Hepatic stellate cell (primary cell): ENCODE measurements around the gene GCFC2.
"Not testable (repeated sequence)": the region's sequence is repeated elsewhere in the genome, so short reads cannot be mapped to it uniquely, and the experiment has no call there.

Source experiments
- DNase-seq: peaks from one replicate; pipeline ENCODE4 v3.0.0; 2011; ENCODE audit warnings: low spot score

GCFC2 gene

DNA sequence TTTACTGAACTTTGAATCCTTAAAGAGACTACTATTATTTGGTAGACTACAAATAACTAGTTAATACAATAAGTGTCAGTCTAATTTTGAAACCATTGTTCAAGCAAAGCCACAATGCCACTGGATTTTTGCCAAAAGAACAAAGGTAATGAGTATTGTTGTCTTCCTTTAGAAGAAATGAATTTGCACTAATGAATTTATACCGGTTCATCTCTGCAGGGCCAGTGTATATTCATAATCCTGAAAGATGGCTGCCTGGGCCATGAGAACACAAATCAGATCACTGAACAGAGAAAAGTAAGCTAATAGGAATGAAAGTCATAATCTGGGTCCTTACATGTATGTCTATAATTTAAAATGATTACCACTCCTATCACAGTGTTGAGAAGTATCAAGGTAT, 31.2 kb downstream of the GCFC2 start:
- no peak for DNase-seq

DNA sequence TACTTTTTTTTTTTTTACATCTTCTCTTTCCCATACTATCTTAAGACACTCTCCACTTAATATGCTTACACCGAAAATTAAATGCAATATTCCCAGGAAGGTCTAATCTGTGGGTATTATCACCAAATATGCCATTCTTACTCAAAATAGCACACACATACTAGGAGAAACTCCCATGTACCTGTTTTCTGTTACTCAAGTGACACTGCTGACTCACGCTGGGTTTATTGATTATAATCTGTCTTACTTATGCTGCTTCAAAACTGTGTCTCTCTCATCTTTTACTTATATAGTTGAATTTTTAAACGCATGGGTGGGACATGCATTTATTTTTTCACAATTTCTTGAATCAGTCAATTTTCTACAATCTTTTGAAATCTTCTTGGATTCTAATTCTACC, 34.3 kb downstream of the GCFC2 start:
- DNase-seq, result no peak

DNA sequence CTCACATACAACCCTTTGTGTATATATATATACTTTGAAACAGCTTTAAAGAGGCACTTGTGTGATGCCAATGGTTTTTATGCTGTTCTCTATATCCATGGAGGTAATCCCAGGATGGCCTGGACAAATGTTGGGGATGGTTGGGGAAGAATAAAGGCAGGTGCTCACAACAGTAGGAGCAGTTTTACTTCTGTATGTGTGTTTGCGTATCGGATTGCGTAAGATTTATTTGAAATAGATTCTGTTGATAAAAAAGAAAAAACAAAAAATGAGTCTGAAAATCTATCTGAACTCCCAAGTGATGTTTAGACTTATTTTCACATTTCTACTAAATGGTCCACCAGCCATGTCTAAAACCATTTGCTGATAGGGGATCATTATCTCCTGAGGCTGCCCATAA, 34.8 kb downstream of the GCFC2 start:
- no peak for DNase-seq

DNA sequence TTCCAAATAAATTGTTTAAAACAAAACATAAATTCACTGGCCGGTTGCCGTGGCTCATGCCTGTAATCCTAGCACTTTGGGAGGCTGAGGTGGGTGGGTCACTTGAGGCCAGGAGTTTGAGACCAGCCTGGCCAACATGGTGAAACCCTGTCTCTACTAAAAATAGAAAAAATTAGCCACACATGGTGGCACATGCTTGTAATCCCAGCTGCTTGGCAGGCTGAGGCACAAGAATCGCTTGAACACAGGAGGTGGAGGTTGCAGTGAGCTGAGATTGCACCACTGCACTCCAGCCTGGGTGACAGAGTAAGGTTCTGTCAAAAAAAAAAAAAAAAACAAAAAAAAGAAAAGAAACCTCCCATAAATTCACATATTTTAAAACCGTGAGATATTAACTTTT, 35.3 kb downstream of the GCFC2 start:
- not testable (repeated sequence) for DNase-seq

DNA sequence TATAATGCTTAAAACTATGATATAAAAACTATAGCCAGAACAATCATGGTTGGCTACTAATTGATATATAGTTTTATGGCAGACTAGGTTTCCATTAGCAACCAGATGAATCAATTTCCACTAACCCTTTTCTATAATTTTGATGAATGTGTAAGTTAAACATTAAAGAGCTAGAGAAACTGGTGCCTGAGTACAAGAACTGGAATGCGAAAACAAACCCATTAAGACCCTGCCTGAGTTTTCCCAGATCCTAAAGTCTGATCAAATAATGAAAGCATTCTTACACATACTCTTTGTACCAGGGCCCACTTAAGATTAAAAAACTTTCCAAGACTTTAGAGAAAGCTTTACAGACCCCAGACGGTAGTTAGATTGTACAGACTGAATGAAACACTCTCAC, 42.8 kb downstream of the GCFC2 start:
- no peak for DNase-seq

DNA sequence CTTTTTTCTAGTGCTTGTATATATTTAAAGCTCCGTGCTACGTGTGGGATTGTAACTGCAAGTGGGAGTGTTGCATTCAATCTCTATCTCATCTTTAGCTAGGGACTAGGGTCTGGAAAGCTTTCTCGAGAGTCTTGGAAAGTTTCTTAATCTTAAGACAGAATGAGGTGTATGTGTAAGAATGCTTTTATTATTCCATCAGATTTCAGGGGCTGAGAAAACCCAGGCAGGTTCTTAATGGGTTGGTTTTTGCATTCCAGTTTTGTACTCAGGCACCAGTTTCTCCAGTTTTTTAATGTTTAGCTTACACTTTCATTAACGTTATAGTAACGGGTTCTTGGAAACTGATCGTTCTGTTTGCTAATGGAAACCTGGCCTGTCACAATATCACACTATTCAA, 43.8 kb downstream of the GCFC2 start:
- DNase-seq, result no peak

DNA sequence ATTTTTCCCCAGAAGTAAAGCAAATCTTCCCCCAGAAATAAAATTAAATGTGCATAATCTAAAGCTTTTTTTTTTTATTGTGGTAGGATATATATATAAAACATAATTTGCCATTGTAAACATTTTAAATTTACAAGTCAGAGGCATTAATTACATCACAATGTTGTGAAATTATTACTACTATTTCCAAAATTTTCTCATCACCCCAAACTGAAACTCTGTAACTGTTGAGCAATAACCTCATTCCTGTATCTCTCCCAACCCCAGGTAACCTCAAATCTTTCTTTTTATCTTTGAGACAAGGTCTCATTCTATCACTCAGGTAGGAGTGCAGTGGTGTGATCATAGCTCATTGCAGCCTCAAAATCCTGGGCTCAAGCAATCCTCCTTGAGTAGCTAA, 52.9 kb downstream of the GCFC2 start:
- DNase-seq, result no peak

DNA sequence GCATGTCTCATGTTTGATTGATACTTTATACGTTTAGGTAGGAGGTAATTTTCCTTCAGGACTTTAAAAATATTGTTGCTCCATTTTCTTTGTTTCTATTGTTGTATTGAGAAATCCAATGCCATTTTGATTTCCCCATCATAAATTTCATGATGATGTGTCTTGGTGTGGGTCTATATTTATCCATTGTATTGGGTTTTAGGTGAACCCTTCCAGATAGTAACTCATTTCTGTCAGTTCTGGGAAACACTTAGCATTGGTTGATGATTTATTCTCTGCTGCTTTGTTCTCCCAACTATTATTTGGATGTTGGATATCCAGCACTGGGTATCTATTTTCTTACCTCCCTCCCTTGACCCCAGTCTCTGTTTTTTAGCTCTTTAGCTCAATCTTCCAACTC, 54.2 kb downstream of the GCFC2 start:
- DNase-seq, result no peak

DNA sequence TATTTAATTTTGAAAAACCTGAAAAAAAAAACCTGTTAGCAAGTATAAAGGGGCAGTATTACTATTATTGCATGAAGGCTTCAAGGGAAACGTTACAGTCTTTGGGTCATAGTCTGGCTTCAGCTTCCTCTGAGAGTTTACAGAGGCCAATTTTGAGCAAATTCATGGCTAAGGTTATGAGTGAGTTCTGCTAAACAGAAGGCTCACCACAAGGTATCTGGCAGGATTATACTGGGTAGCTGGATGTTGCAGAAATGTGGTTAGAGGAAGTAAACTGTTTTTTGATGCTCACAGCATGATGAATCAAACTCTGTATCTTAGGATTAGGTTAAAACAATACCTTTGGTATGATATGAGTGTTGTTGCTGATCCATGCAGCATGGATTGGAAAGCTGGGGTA, 54.9 kb downstream of the GCFC2 start:
- DNase-seq, result no peak

DNA sequence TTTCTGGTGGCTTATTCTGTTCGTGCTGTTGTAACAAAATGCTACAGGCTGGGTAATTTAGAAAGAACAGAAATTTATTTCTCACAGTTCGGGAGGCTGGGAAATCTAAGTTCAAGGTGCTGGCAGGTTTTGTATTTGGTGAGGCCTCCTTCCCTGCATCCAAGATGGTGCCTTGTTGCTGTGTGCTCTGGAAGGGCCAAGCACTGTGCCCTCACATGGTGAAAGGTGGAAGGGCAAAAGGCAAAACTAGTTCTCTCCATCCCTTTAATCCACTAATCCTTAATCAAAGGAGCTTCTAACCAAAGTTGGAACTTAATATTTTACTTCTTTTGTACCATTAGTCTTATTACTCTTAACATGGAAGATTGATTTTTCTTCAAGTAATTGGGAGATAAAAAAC, 56.7 kb downstream of the GCFC2 start:
- DNase-seq, result no peak

DNA sequence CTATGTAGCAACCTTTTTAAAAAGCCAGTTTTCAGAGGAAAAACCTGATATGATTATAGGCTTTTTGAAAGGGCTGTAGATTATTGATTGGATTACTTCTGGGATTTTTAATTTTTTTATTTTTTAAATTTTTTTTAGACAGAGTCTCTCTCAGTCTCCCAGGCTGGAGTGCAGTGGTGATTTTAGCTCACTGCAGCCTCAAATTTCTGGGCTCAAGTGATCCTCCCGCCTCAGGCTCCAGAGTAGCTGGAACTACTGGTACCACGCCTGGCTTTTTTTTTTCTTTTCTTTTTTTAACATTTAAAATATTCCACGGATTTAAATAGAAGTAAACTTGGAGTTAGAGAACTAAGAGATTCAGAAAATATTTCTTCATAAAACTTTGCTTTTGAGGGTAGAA, 62.9 kb downstream of the GCFC2 start:
- DNase-seq, result no peak

DNA sequence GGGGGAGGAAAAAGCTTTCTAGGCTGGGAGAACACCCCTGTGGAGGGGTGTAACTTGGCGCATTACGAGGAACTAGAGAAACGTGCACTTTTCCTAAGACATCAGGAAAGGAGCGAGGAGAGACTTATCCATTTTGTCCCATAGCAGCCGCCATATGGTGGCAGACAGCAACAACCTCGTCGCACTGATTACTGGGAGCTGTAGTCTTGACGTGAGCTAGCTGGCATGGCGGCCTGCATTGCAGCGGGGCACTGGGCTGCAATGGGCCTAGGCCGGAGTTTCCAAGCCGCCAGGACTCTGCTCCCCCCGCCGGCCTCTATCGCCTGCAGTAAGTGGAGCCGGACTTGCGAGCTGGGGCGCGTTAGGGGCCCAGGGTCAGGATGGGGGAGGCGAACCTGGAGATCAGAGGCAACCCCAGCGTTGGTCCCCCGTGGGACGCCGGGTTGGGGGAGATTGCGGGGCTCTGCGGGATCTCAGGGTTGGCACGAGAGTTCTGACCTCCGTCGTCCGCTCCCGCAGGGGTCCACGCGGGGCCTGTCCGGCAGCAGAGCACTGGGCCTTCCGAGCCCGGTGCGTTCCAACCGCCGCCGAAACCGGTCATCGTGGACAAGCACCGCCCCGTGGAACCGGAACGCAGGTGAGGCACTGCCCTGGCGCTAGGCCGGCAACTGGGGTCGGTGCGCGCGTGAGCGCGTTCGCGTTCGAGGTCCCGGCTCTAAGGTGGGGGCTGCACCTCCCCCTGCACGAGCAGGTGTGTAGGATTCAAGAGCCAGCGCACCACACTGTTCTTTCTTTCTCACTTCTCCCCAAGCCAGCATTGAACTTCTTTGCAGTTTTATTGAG, 63.9 kb downstream of the GCFC2 start, which contains the start of gene MRPL19:
Gene MRPL19, plus strand, starts transcription at position 201 of the 843 bp plus-strand sequence. Its CDS starts 25 bp downstream, at position 226.
- peak; percentile 91 for DNase-seq

DNA sequence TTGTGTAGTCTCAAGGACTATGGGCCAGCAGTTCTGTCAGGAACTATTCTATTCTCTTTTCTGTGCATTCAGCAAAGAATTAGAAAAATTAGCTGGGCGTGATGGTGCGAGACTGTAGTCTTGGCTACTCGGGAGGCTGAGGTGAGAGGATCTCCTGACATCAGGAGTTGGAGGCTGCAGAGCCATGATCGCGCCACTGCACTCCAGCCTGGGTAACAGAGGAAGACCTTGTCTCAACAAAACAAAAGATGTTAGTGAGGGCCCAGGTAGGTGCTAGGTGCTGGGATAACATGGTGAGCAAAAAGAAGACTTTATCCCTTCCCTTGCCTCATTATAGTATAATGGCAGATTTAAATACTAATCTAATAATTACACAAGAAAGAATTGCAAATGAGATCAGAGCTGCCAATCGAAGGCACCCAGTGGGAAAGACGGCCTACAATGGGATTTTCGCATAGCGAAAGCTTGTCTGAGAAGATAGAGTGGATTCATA, 64.6 kb downstream of the GCFC2 start:
- DNase-seq, result no peak

DNA sequence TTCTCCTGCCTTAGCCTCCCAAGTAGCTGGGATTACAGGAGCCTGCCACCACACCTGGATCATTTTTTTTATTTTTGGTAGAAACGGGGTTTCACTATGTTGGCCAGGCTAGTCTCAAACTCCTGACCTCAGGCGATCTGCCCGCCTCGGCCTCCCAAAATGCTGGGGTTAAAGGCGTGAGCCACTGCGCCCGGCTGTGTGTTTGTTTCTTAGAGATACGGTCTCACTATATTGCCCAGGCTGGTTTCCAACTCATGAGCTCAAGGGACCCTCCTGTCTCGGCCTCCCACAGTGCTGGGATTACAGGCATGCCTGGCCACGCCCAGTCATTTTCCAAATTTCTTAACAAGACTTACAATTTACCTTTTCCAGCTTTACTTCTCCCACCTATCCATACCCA, 65.1 kb downstream of the GCFC2 start:
- DNase-seq, result no peak

DNA sequence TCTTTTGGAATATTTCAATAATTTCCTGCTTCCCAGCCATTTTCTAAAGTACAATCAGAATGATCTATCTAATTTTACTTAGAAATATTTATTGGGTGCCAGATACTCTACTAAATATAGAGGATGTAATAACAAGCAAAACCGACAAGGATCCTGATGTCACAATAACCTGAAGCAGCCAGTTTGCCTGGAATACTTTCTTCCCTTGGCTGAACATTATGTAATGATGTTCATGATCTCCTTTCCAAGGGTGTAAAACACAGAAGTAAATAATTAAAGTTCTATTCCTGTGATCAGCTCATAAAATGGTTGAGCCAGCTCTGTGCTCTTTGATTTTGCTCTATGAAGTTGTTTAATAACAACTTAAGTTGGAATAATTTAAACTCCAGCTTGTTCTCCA, 66.7 kb downstream of the GCFC2 start:
- no peak for DNase-seq

DNA sequence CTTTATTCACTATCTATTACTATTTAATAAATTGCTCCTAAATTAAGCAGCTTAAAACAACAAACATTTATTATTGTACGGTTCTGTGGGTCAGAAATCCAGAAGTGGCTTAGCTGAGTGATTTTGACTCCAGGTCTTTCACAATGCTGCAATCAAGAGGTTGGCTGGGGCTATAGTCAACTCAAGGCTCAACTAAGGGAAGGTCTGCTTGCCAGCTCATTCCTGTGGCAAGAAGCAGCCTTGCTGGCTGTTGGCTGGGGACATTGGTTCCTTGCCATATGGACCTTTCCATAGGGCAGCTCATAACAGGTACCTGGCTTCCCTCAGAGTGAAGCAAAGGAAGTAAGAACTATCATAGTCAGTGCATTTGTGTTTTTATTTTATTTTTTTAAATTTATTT, 69.1 kb downstream of the GCFC2 start:
- DNase-seq, result no peak

DNA sequence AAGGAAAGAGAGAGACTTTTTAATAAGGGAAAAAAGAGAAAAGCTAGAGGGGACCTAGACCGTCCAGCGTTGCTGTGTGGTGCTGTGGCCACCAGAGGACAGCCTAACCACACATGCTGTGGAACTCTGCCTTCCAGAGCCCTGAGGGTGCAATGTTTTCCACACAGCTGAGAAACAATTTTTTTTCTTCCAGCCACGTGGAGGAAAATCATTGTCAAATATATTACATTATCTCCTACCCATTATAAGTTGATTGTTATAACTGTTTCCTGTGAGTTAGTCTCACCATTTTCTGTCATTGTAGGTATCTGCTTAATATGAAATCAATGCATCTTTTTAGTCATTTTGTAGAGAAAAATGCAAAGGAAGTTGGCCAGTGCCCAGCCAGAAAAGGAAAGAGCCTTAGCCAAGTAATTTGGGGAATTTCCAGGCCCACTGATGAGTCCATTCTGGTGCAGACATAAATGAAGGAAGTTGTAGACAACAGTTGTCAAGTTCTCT, 70.0 kb downstream of the GCFC2 start:
- peak; percentile 50 for DNase-seq

DNA sequence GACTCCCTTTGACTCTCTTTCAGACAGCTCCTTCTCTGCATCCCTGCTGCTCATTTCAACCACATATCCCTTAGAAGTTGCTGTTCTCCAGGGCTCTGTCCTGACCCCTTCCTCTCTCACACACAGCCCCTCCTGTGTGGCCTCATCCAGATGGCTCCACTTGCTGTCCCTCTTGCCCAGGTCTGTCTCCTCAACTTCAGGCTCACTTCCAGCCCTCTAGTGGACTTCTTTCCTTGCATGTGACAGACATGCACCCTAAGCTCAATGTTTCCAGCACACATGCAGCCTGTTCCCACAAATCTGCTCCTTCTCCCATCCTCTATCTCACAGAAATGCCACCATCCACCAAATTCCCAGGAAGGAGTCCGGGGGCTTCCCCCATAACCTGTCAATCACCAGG, 73.1 kb downstream of the GCFC2 start:
- no peak for DNase-seq

DNA sequence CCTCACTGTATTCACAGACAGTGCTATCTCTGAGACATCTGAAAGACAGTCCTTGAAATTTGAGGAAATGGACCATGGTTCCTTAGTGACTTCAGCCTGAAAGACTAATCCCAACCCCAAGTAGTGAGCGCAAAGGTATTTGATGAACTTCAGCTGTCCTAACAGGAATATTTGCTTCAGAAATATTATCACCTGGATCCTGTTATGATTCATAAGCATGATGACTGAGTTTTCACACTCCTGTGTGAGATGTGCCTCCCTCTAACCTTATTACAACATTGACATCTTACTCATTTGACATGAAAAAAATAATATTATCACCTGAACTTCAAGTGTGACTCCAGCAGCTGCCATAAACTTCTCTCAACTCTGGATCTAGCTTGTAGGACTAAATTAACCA, 75.8 kb downstream of the GCFC2 start:
- DNase-seq, result no peak

DNA sequence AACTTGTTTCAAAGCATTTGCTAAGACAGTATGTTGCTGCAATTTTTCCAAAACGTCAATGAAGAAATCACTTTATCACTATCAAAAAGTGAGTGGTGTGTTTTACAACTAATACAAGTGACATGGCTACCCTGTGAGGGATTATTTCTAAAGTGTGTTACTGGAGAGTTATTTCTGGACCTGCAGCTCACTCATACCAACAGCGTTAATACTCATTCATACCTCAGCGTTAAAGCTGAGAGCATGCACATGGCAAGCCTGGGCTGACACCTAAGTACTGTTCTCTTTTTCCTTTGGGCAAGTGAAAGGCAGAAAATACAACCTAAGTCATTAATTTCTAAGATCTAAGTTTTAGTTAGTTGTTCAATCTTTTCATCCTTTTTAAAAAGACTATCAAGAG, 77.1 kb downstream of the GCFC2 start:
- no peak for DNase-seq

DNA sequence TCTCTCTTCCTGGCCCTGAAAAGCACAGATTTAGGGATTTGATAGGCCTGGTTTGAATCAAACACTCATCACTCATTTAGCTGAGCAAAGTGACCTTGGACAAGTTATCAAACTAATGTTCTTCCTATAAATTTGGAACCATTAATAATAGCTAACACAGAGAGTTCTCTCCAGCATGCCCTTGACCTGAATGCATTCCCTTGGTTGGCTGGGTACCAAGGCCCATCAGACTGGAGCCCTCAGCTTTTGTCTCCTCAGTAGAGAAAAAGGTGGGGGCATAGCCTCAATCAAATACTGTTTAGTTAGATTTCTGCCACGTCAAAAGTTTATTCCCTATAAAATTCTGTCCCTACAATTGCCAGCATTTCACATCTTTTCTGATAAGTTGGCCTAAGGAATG, 77.9 kb downstream of the GCFC2 start:
- no peak for DNase-seq

DNA sequence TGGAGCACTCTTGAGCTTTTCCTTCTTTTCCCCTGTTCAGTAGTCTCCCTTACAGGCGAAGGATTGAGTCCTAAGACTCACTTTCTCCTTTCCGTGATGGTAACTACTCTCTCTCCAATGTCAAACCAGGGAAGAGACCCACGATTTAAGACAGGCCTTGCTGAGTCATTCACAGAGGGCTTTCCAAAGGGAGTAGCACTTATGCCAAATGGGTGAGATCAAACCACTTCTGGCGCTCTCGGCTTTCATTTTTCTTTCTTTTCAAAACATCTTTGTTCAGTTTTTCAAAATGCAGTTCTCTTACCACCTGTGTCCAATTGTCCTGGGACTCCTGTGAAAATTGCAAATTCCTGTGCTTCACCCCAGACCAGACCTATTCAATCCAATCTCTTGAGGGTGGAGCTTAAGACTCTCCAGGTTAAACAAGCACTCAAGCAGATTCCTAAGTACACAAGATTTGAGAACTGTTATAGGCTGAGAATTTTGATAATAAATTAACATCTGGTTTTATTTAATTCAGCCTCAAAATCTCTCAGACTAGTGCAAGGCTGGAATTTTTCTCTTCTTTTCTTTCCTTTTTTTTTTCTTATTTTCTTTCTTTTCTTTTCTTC, 78.5 kb downstream of the GCFC2 start:
- no peak for DNase-seq

DNA sequence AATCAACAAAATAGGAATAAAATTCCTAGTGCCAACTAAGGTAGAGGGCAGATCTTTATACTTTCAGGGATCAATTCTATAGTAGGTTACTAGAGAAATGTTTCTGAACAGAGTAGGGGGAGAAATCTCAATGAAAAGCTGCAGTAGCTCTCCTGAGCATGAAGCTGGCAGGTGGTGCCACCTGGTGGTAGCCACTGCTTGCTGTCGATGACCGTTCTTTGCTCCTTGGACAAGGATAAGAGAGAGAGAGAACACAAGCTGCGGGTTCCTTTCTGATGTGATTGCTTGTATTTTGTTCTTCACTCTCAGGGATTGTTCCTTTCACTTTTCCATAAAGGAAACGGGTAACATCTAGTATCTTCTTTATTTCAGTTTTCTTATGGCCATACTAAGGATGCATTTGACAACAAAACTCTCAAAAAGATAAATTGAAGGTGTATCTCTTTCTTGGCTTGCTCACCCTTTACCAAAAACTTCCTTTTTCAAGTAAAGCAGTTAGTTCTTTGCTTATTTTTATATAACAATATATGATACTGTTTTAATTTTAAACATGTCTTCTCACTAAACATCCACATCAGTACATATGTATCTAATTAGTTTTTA, 82.7 kb downstream of the GCFC2 start:
- DNase-seq, result peak; percentile 49
